SK-N-SH (cell line): ENCODE results near the gene ABHD15. TPM values are rescaled to one million over a fixed set of nuclear protein-coding genes. Genes with fewer than 3 reads are reported as not detected.
"Not testable (repeated sequence)": the region's sequence is repeated elsewhere in the genome, so short reads cannot be mapped to it uniquely, and the experiment has no call there.

Experiments
- CTCF ChIA-PET: fragments of 300-600, 350-600 bp; formaldehyde crosslinking; extraction: SDS; loops from one replicate; lab custom pipeline; 2021; lab: Yijun Ruan, JAX
- POLR2A ChIA-PET: fragments of 350-600 bp; sonication (Branson Sonifier 250); formaldehyde crosslinking; extraction: SDS; loops from one replicate; lab custom pipeline; 2020; ENCODE audit warnings: antibody characterized with exemption, inconsistent platforms; lab: Yijun Ruan, JAX
- DNase-seq: peaks from one replicate; pipeline ENCODE4 v3.0.0; 2012
- H2AFZ ChIP-seq: fragments of 200-600 bp; sonication (generic); 2 replicates; pipeline ENCODE4 v1.8.1; 2016; ENCODE audit warnings: antibody characterized with exemption, mild to moderate bottlenecking, low read depth
- H3F3A ChIP-seq: fragments of 200-600 bp; sonication (generic); replicated peaks from 2 replicates; pipeline ENCODE3; 2016; ENCODE audit warnings: antibody characterized with exemption, mild to moderate bottlenecking; ENCODE audit not compliant: insufficient read depth
- H3K27ac ChIP-seq, 2 experiments: fragments of 200-500 bp in 1 of 2; fragments of 200-600 bp in 1 of 2; sonication (Bioruptor generic) in 1 of 2; sonication (generic), shearing (Covaris generic) in 1 of 2; 2 replicates each; pipeline versions ENCODE4 v1.5.1 to v1.6.1; 2014 to 2016; ENCODE audit warnings: low read depth in 2 of 2, inconsistent platforms in 1 of 2, low read length in 1 of 2, mild to moderate bottlenecking in 1 of 2, mixed read lengths in 1 of 2
- H3K27me3 ChIP-seq: fragments of 200-600 bp; sonication (generic), shearing (Covaris generic); 2 replicates; pipeline ENCODE4 v1.6.1; 2016; ENCODE audit warnings: mixed run types; ENCODE audit not compliant: insufficient read depth
- H3K36me3 ChIP-seq, 2 experiments: fragments of 200-500 bp in 1 of 2; fragments of 200-600 bp in 1 of 2; sonication (Bioruptor generic) in 1 of 2; sonication (generic) in 1 of 2; replicated peaks in 1 of 2; 2 replicates each; pipeline versions ENCODE3 to v1.5.1; 2014 to 2016; ENCODE audit warnings: low read length in 1 of 2, mild to moderate bottlenecking in 1 of 2; ENCODE audit not compliant: insufficient read depth in 2 of 2, control insufficient read depth in 1 of 2
- H3K4me1 ChIP-seq, 2 experiments: fragments of 200-500 bp in 1 of 2; fragments of 200-600 bp in 1 of 2; sonication (Bioruptor generic) in 1 of 2; sonication (generic), shearing (Covaris generic) in 1 of 2; 2 replicates each; pipeline versions ENCODE4 v1.5.1 to v1.6.1; 2014 to 2016; ENCODE audit warnings: low read depth in 1 of 2, low read length in 1 of 2, mixed run types in 1 of 2; ENCODE audit not compliant: insufficient read depth in 2 of 2, control insufficient read depth in 1 of 2
- H3K4me2 ChIP-seq: fragments of 200-600 bp; sonication (generic), shearing (Covaris generic); 2 replicates; pipeline ENCODE4 v1.6.1; 2017; ENCODE audit warnings: mixed run types
- H3K4me3 ChIP-seq, 2 experiments: fragments of 200-500 bp in 1 of 2; fragments of 200-600 bp in 1 of 2; sonication (Bioruptor generic) in 1 of 2; sonication (generic), shearing (Covaris generic) in 1 of 2; 2 replicates each; pipeline versions ENCODE4 v1.5.1 to v1.8.1; 2014 to 2016; ENCODE audit warnings: low read depth in 2 of 2, inconsistent platforms in 1 of 2, low read length in 1 of 2, mild to moderate bottlenecking in 1 of 2, mixed read lengths in 1 of 2, moderate library complexity in 1 of 2
- H3K79me2 ChIP-seq: fragments of 200-600 bp; sonication (generic); 2 replicates; pipeline ENCODE4 v1.8.1; 2017; ENCODE audit warnings: mild to moderate bottlenecking; ENCODE audit not compliant: insufficient read depth
- H3K9ac ChIP-seq: fragments of 200-600 bp; sonication (generic); 2 replicates; pipeline ENCODE4 v1.6.1; 2017; ENCODE audit warnings: mixed run types
- H3K9me2 ChIP-seq: fragments of 200-600 bp; sonication (generic); 2 replicates; pipeline ENCODE4 v1.6.1; 2017; ENCODE audit warnings: mixed run types
- H3K9me3 ChIP-seq: fragments of 200-600 bp; sonication (generic); 2 replicates; pipeline ENCODE4 v1.6.1; 2017; ENCODE audit warnings: mixed run types, mild to moderate bottlenecking, moderate library complexity
- H4K20me1 ChIP-seq: fragments of 200-600 bp; sonication (generic); 2 replicates; pipeline ENCODE4 v1.6.1; 2017; ENCODE audit warnings: mild to moderate bottlenecking, mixed run types; ENCODE audit not compliant: insufficient read depth
- EP300 ChIP-seq, 2 experiments: IDR thresholded peaks; 2 replicates each; pipeline versions ENCODE4 v1.4.0 to v1.6.1; 2012; ENCODE audit warnings: borderline replicate concordance in 1 of 2, low read depth in 1 of 2, low read length in 1 of 2
- FOSL2 ChIP-seq: IDR thresholded peaks from 2 replicates; pipeline ENCODE4 v1.4.0; 2012; ENCODE audit warnings: low read depth, mild to moderate bottlenecking, moderate library complexity, borderline replicate concordance
- GATA2 ChIP-seq: sonication (generic); formaldehyde crosslinking; IDR thresholded peaks from 2 replicates; pipeline ENCODE4 v1.5.0; 2020; ENCODE audit warnings: mild to moderate bottlenecking, missing genetic modification reagents
- JUND ChIP-seq: IDR thresholded peaks from 2 replicates; pipeline ENCODE4 v1.4.0; 2012
- MAX ChIP-seq: IDR thresholded peaks from 2 replicates; pipeline ENCODE4 v1.4.0; 2012; ENCODE audit warnings: low read depth
- RAD21 ChIP-seq: IDR thresholded peaks from 2 replicates; pipeline ENCODE4 v1.6.1; 2012; ENCODE audit warnings: mild to moderate bottlenecking, low read length
- RXRA ChIP-seq: IDR thresholded peaks from 2 replicates; pipeline ENCODE4 v1.4.0; 2012; ENCODE audit warnings: low read depth, mild to moderate bottlenecking, borderline replicate concordance
- SIN3A ChIP-seq: IDR thresholded peaks from 2 replicates; pipeline ENCODE4 v1.6.1; 2012; ENCODE audit warnings: low read depth, mild to moderate bottlenecking, low read length, moderate library complexity, borderline replicate concordance
- SMC3 ChIP-seq: IDR thresholded peaks from 2 replicates; pipeline ENCODE4 v1.6.1; 2012; ENCODE audit warnings: low read depth, low read length, improper control_type of control experiment
- WGBS: methylation state at CpG from one replicate; pipeline ENCODE4 v1.1.6; 2017; ENCODE audit warnings: low lambda C conversion rate; 5-methylcytosine and 5-hydroxymethylcytosine counted together
- polyA plus RNA-seq, 3 experiments: library from polyadenylated mRNA; depleted of rRNA; stranded (reverse); fragments of >200 nt; gene quantifications; 2 replicates each; pipeline ENCODE4 v1.2.3, GENCODE V29; 2012
- TF ChIP-seq, protein P1 (sequence below): IDR thresholded peaks from 2 replicates; pipeline ENCODE4; 2012
- TF ChIP-seq, protein P2 (sequence below): fragments of 150-350 bp; IDR thresholded peaks from 2 replicates; pipeline ENCODE4 v1.6.1; 2016; ENCODE audit warnings: mild to moderate bottlenecking, low read depth, low read length

The ABHD15 gene
- polyA plus RNA-seq, 1 of the 3 experiments (the other 2 are of a cell fraction), result 7.0 TPM

GRCh38 chr17:29559640-29560039, 7.2 kb downstream of the ABHD15 start:
- Histone ChIP-seq H3K36me3 (peaks cover 4% of the 10 kb centered on the region in 2 experiments), H3K4me2 (no peak overlapping the region), H3K9me3 (no peaks in the 10 kb centered on the region), H3K4me3 (no peak overlapping the region), H3K9me2 (no peaks in the 10 kb centered on the region), H3K27me3 (no peaks in the 10 kb centered on the region), H4K20me1 (no peaks in the 10 kb centered on the region), H2AFZ (no peak overlapping the region), H3F3A (no peaks in the 10 kb centered on the region), H3K9ac (no peak overlapping the region), H3K79me2 (0 out of 2 replicates have a peak, but pooled peaks cover under 1% of the 10 kb centered on the region), H3K4me1 (peaks cover 0 to 2% of the 10 kb centered on the region in 2 experiments; a peak in 1 of 4 replicates), H3K27ac (no peak overlapping the region)
- DNase-seq, result no peak
- POLR2A ChIA-PET, result no interaction called here
- WGBS, result 100% methylated on average over 2 of the region's 2 CpGs
- CTCF ChIA-PET, result interaction anchor here (1.9 to 2.7 kb wide), 2 partner anchors 13 to 190 kb away, joined by 6 to 15 read pairs; no protein-coding TSS in a partner anchor
- no peak for TF ChIP-seq SIN3A
- no peak for TF ChIP-seq RXRA
- no peak for TF ChIP-seq SMC3
- TF ChIP-seq, protein P1, sequence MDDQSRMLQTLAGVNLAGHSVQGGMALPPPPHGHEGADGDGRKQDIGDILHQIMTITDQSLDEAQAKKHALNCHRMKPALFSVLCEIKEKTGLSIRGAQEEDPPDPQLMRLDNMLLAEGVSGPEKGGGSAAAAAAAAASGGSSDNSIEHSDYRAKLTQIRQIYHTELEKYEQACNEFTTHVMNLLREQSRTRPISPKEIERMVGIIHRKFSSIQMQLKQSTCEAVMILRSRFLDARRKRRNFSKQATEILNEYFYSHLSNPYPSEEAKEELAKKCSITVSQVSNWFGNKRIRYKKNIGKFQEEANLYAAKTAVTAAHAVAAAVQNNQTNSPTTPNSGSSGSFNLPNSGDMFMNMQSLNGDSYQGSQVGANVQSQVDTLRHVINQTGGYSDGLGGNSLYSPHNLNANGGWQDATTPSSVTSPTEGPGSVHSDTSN, result no peak
- TF ChIP-seq GATA2 (CRISPR knock-in tag), result no peak
- TF ChIP-seq, protein P2, sequence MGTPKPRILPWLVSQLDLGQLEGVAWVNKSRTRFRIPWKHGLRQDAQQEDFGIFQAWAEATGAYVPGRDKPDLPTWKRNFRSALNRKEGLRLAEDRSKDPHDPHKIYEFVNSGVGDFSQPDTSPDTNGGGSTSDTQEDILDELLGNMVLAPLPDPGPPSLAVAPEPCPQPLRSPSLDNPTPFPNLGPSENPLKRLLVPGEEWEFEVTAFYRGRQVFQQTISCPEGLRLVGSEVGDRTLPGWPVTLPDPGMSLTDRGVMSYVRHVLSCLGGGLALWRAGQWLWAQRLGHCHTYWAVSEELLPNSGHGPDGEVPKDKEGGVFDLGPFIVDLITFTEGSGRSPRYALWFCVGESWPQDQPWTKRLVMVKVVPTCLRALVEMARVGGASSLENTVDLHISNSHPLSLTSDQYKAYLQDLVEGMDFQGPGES, result no peak
- no peak for TF ChIP-seq RAD21
- no peak for TF ChIP-seq JUND
- TF ChIP-seq MAX, result no peak
- TF ChIP-seq EP300 (IDR thresholded peaks at IDR 0.05; ENCODE audit: borderline replicate concordance in 1 of 2, low read depth in 1 of 2, low read length in 1 of 2), result no peak
- no peak for TF ChIP-seq FOSL2
- TF ChIP-seq, all 33 proteins: peak for 0

DNA sequence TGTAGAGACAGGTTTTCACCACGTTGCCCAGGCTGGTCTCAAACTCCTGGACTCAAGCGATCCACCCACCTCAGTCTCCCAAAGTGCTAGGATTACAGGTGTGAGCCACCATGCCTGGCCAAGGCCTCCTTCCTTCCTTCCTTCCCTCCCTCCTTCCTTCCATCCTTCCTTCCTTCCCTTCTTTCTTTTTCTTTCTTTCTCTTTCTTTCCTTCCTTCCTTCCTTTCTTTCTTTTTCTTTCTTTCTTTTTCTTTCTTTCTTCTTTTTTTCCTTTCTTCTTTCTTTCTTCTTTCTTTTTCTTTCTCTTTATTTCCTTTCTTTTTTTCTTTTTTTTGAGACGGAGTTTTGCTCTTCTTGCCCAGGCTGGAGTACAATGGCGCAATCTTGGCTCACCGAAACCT, 8.7 kb downstream of the ABHD15 start:
- H3F3A ChIP-seq, H3K4me1 ChIP-seq, H4K20me1 ChIP-seq, H3K27ac ChIP-seq, H3K9ac ChIP-seq, DNase-seq, H3K79me2 ChIP-seq, POLR2A ChIA-PET, H3K9me2 ChIP-seq, H3K4me2 ChIP-seq, H3K36me3 ChIP-seq, H3K4me3 ChIP-seq, H3K9me3 ChIP-seq, H3K27me3 ChIP-seq, H2AFZ ChIP-seq: not testable (repeated sequence)
- WGBS, result 96% methylated on average over 5 of the region's 5 CpGs
- CTCF ChIA-PET, result interaction anchor here (2.0 to 3.8 kb wide), 3 partner anchors 9 to 188 kb away, joined by 7 to 22 read pairs (median 9); partner anchors contain the start of gene ABHD15
